Measurements from ENCODE around the gene SIN3B.
"Not testable (repeated sequence)": the region's sequence is repeated elsewhere in the genome, so short reads cannot be mapped to it uniquely, and the experiment has no call there.

The SIN3B gene

GRCh38 chr19:16790051-16790450, 39.1 kb upstream of the SIN3B start:
- H3K4me1 ChIP-seq (ENCODE audit: insufficient read depth, poor library complexity, severe bottlenecking), result no peaks in the 10 kb centered on the region
- DNase-seq (ENCODE audit: low spot score) (no peak), ATAC-seq (ENCODE audit: low read depth) (no peak)
- H3K36me3 ChIP-seq (ENCODE audit: low read depth), result no peaks in the 10 kb centered on the region
- no peak overlapping the region for H3K4me3 ChIP-seq (ENCODE audit: severe bottlenecking)
- H3K27ac ChIP-seq (ENCODE audit: poor library complexity, severe bottlenecking), result no peak overlapping the region
- TF ChIP-seq CTCF (IDR thresholded peaks at IDR 0.05; ENCODE audit: poor library complexity, severe bottlenecking), result no peak
- H3K27me3 ChIP-seq (ENCODE audit: insufficient read depth, poor library complexity, severe bottlenecking), result no peaks in the 10 kb centered on the region
- H3K9me3 ChIP-seq (ENCODE audit: severe bottlenecking), result peaks cover 6% of the 10 kb centered on the region

- ATAC-seq (ENCODE audit: low read depth) (no peak), DNase-seq (ENCODE audit: low spot score) (no peak)
- H3K36me3 ChIP-seq (ENCODE audit: low read depth), result no peaks in the 10 kb centered on the region
- no peak overlapping the region for H3K27ac ChIP-seq (ENCODE audit: poor library complexity, severe bottlenecking)
- no peaks in the 10 kb centered on the region for H3K27me3 ChIP-seq (ENCODE audit: insufficient read depth, poor library complexity, severe bottlenecking)
- peaks cover 6% of the 10 kb centered on the region for H3K9me3 ChIP-seq (ENCODE audit: severe bottlenecking)
- TF ChIP-seq CTCF (IDR thresholded peaks at IDR 0.05; ENCODE audit: poor library complexity, severe bottlenecking), result no peak
- no peaks in the 10 kb centered on the region for H3K4me1 ChIP-seq (ENCODE audit: insufficient read depth, poor library complexity, severe bottlenecking)
- no peak overlapping the region for H3K4me3 ChIP-seq (ENCODE audit: severe bottlenecking)
Measured at GRCh38 chr19:16791942-16792341, 37.3 kb upstream of the SIN3B start.

GRCh38 chr19:16794456-16795441, 34.4 kb upstream of the SIN3B start:
- DNase-seq (ENCODE audit: low spot score) (no peak), ATAC-seq (ENCODE audit: low read depth) (no peak)
- no peaks in the 10 kb centered on the region for H3K36me3 ChIP-seq (ENCODE audit: low read depth)
- H3K4me1 ChIP-seq (ENCODE audit: insufficient read depth, poor library complexity, severe bottlenecking), result no peaks in the 10 kb centered on the region
- no peak overlapping the region for H3K4me3 ChIP-seq (ENCODE audit: severe bottlenecking)
- TF ChIP-seq CTCF (IDR thresholded peaks at IDR 0.05; ENCODE audit: poor library complexity, severe bottlenecking), result no peak
- H3K27ac ChIP-seq (ENCODE audit: poor library complexity, severe bottlenecking), result no peak overlapping the region
- no peaks in the 10 kb centered on the region for H3K9me3 ChIP-seq (ENCODE audit: severe bottlenecking)
- no peaks in the 10 kb centered on the region for H3K27me3 ChIP-seq (ENCODE audit: insufficient read depth, poor library complexity, severe bottlenecking)

GRCh38 chr19:16795731-16796130, 33.5 kb upstream of the SIN3B start:
- ATAC-seq (ENCODE audit: low read depth), result no peak
- Histone ChIP-seq H3K27me3 (ENCODE audit: insufficient read depth, poor library complexity, severe bottlenecking) (no peaks in the 10 kb centered on the region), H3K4me1 (ENCODE audit: insufficient read depth, poor library complexity, severe bottlenecking) (no peaks in the 10 kb centered on the region), H3K9me3 (ENCODE audit: severe bottlenecking) (no peaks in the 10 kb centered on the region), H3K27ac (ENCODE audit: poor library complexity, severe bottlenecking) (no peak overlapping the region), H3K4me3 (ENCODE audit: severe bottlenecking) (no peak overlapping the region), H3K36me3 (ENCODE audit: low read depth) (no peaks in the 10 kb centered on the region)
- TF ChIP-seq CTCF (IDR thresholded peaks at IDR 0.05; ENCODE audit: poor library complexity, severe bottlenecking), result no peak
- no peak for DNase-seq (ENCODE audit: low spot score)

- H3K9me3 ChIP-seq (ENCODE audit: severe bottlenecking), result no peaks in the 10 kb centered on the region
- H3K27me3 ChIP-seq (ENCODE audit: insufficient read depth, poor library complexity, severe bottlenecking), result no peaks in the 10 kb centered on the region
- no peak overlapping the region for H3K4me3 ChIP-seq (ENCODE audit: severe bottlenecking)
- H3K27ac ChIP-seq (ENCODE audit: poor library complexity, severe bottlenecking), result no peak overlapping the region
- no peaks in the 10 kb centered on the region for H3K36me3 ChIP-seq (ENCODE audit: low read depth)
- H3K4me1 ChIP-seq (ENCODE audit: insufficient read depth, poor library complexity, severe bottlenecking), result no peaks in the 10 kb centered on the region
- ATAC-seq (ENCODE audit: low read depth), result no peak
- TF ChIP-seq CTCF (IDR thresholded peaks at IDR 0.05; ENCODE audit: poor library complexity, severe bottlenecking), result no peak
- no peak for DNase-seq (ENCODE audit: low spot score)
Measured at GRCh38 chr19:16797876-16798275, 31.3 kb upstream of the SIN3B start.

- DNase-seq (ENCODE audit: low spot score); H3K4me3 ChIP-seq (ENCODE audit: severe bottlenecking); H3K9me3 ChIP-seq (ENCODE audit: severe bottlenecking); H3K27ac ChIP-seq (ENCODE audit: poor library complexity, severe bottlenecking); H3K4me1 ChIP-seq (ENCODE audit: insufficient read depth, poor library complexity, severe bottlenecking); ATAC-seq (ENCODE audit: low read depth); H3K36me3 ChIP-seq (ENCODE audit: low read depth); H3K27me3 ChIP-seq (ENCODE audit: insufficient read depth, poor library complexity, severe bottlenecking): not testable (repeated sequence)
Measured at GRCh38 chr19:16798326-16798725, 30.9 kb upstream of the SIN3B start.

Measured in RWPE2 (cell line).